ENCODE results near the gene ZFAND3.
A peak's percentile ranks its signal among the peaks of the same experiment; 100 is the strongest.

Gene ZFAND3

GRCh38 chr6:38063973-38064372 lies 244.4 kb downstream of the ZFAND3 start:
- TF ChIP-seq GATA2 (IDR thresholded peaks at IDR 0.05; ENCODE audit: low read depth, low read length): no peak
- no peak for TF ChIP-seq GATA3 (IDR thresholded peaks at IDR 0.05; ENCODE audit: low read depth, low read length)

- no peak for TF ChIP-seq GATA3 (IDR thresholded peaks at IDR 0.05; ENCODE audit: low read depth, low read length)
- TF ChIP-seq GATA2 (IDR thresholded peaks at IDR 0.05; ENCODE audit: low read depth, low read length): no peak
Observed at GRCh38 chr6:38064431-38064830, 244.9 kb downstream of the ZFAND3 start.

- TF ChIP-seq GATA2 (IDR thresholded peaks at IDR 0.05; ENCODE audit: low read depth, low read length) (no peak), GATA3 (IDR thresholded peaks at IDR 0.05; ENCODE audit: low read depth, low read length) (no peak)
Observed at GRCh38 chr6:38065734-38066305, 246.3 kb downstream of the ZFAND3 start.

GRCh38 chr6:38067263-38067980 lies 247.9 kb downstream of the ZFAND3 start:
- TF ChIP-seq GATA3 (IDR thresholded peaks at IDR 0.05; ENCODE audit: low read depth, low read length) (0 out of 2 replicates have a peak, but pooled peaks have one; percentile 45), GATA2 (IDR thresholded peaks at IDR 0.05; ENCODE audit: low read depth, low read length) (peak; percentile 71)

GRCh38 chr6:38068854-38069590 lies 249.5 kb downstream of the ZFAND3 start:
- TF ChIP-seq GATA3 (IDR thresholded peaks at IDR 0.05; ENCODE audit: low read depth, low read length) (no peak), GATA2 (IDR thresholded peaks at IDR 0.05; ENCODE audit: low read depth, low read length) (0 out of 2 replicates have a peak, but pooled peaks have one; percentile 14)

GRCh38 chr6:38077488-38078030 lies 258.0 kb downstream of the ZFAND3 start:
- TF ChIP-seq GATA2 (IDR thresholded peaks at IDR 0.05; ENCODE audit: low read depth, low read length): no peak
- TF ChIP-seq GATA3 (IDR thresholded peaks at IDR 0.05; ENCODE audit: low read depth, low read length): no peak

GRCh38 chr6:38078671-38079070 lies 259.1 kb downstream of the ZFAND3 start:
- TF ChIP-seq GATA2 (IDR thresholded peaks at IDR 0.05; ENCODE audit: low read depth, low read length): no peak
- TF ChIP-seq GATA3 (IDR thresholded peaks at IDR 0.05; ENCODE audit: low read depth, low read length): no peak

- TF ChIP-seq GATA2 (IDR thresholded peaks at IDR 0.05; ENCODE audit: low read depth, low read length) (no peak), GATA3 (IDR thresholded peaks at IDR 0.05; ENCODE audit: low read depth, low read length) (no peak)
Observed at GRCh38 chr6:38079107-38079506, 259.6 kb downstream of the ZFAND3 start.

- TF ChIP-seq GATA3 (IDR thresholded peaks at IDR 0.05; ENCODE audit: low read depth, low read length) (no peak), GATA2 (IDR thresholded peaks at IDR 0.05; ENCODE audit: low read depth, low read length) (no peak)
Observed at GRCh38 chr6:38079537-38079936, 260.0 kb downstream of the ZFAND3 start.

GRCh38 chr6:38080360-38080759 lies 260.8 kb downstream of the ZFAND3 start:
- TF ChIP-seq GATA2 (IDR thresholded peaks at IDR 0.05; ENCODE audit: low read depth, low read length) (no peak), GATA3 (IDR thresholded peaks at IDR 0.05; ENCODE audit: low read depth, low read length) (no peak)

GRCh38 chr6:38080889-38081288 lies 261.4 kb downstream of the ZFAND3 start:
- TF ChIP-seq GATA3 (IDR thresholded peaks at IDR 0.05; ENCODE audit: low read depth, low read length) (no peak), GATA2 (IDR thresholded peaks at IDR 0.05; ENCODE audit: low read depth, low read length) (no peak)

- TF ChIP-seq GATA2 (IDR thresholded peaks at IDR 0.05; ENCODE audit: low read depth, low read length) (no peak), GATA3 (IDR thresholded peaks at IDR 0.05; ENCODE audit: low read depth, low read length) (no peak)
Observed at GRCh38 chr6:38085031-38085430, 265.5 kb downstream of the ZFAND3 start.

- no peak for TF ChIP-seq GATA2 (IDR thresholded peaks at IDR 0.05; ENCODE audit: low read depth, low read length)
- TF ChIP-seq GATA3 (IDR thresholded peaks at IDR 0.05; ENCODE audit: low read depth, low read length): no peak
Observed at GRCh38 chr6:38086346-38086745, 266.8 kb downstream of the ZFAND3 start.

- TF ChIP-seq GATA2 (IDR thresholded peaks at IDR 0.05; ENCODE audit: low read depth, low read length) (0 out of 2 replicates have a peak, but pooled peaks have one; percentile 13), GATA3 (IDR thresholded peaks at IDR 0.05; ENCODE audit: low read depth, low read length) (peak; percentile 53; the same call in 1 of the 2 replicates)
Observed at GRCh38 chr6:38088010-38088409, 268.5 kb downstream of the ZFAND3 start.
